K562 (cell line): ENCODE results near the gene GNGT2. TPM values are rescaled to one million over a fixed set of nuclear protein-coding genes. Genes with fewer than 3 reads are reported as not detected.

Source experiments
- ATAC-seq: fragments of 200-7000 bp; cut with Tn5 transposase; 3 replicates; pipeline ENCODE4 v1.9.1; 2020; ENCODE audit warnings: moderate library complexity
- BruUV-seq: library from RNA; stranded (reverse); fragments of 400-500 nt; replicated peaks from 2 replicates; lab custom pipeline; 2021; lab: Mats Ljungman, UMichigan
- CTCF ChIA-PET: fragments of 300-600 bp; formaldehyde crosslinking; extraction: SDS; loops from one replicate; lab custom pipeline; 2021; ENCODE audit warnings: low intra/inter-chr PET ratio; lab: Yijun Ruan, JAX
- POLR2A ChIA-PET: fragments of 300-600, 350-650 bp; sonication (Branson Sonifier 250); formaldehyde crosslinking; extraction: SDS; loops from one replicate; lab custom pipeline; 2021; ENCODE audit warnings: antibody characterized with exemption, inconsistent platforms; lab: Yijun Ruan, JAX
- DNase-seq, 4 experiments: peaks; one replicate each; pipeline versions ENCODE4 v3.0.0 to v3.0.0-alpha.2; 2011 to 2018; ENCODE audit warnings: low spot score in 3 of 4, mixed read lengths in 3 of 4; ENCODE audit errors: extremely low read depth in 1 of 4
- FAIRE-seq: peaks from 2 replicates; lab custom pipeline; 2011; peaks lifted over from hg19 to GRCh38; lab: Jason Lieb, UNC
- H2AFZ ChIP-seq: 2 replicates; pipeline ENCODE4 v1.6.0; 2011; ENCODE audit warnings: low read depth, low read length, control low read depth, inconsistent platforms
- H3K27ac ChIP-seq: fragments of 200-600 bp; 3 replicates; pipeline ENCODE4 v1.8.0; 2011; ENCODE audit warnings: low read depth, mild to moderate bottlenecking, control low read depth, inconsistent platforms, low read length, moderate library complexity, mixed read lengths; ENCODE audit errors: extremely low read depth
- H3K27me3 ChIP-seq, 2 experiments: fragments of 300-600 bp in 1 of 2; 2 replicates in 1 of 2; 3 replicates in 1 of 2; pipeline versions ENCODE4 v1.6.0 to v1.8.0; 2011; ENCODE audit warnings: inconsistent platforms in 2 of 2, low read length in 2 of 2, mild to moderate bottlenecking in 1 of 2, mixed read lengths in 1 of 2, moderate library complexity in 1 of 2; ENCODE audit not compliant: control insufficient read depth in 2 of 2, insufficient read depth in 2 of 2
- H3K36me3 ChIP-seq: fragments of 300-600 bp; 3 replicates; pipeline ENCODE4 v1.8.0; 2011; ENCODE audit warnings: mild to moderate bottlenecking, low read length, inconsistent platforms; ENCODE audit not compliant: control insufficient read depth, insufficient read depth
- H3K4me1 ChIP-seq, 2 experiments: fragments of 200-600 bp in 1 of 2; replicated peaks in 1 of 2; 2 replicates in 1 of 2; 3 replicates in 1 of 2; pipeline versions ENCODE4 v1.5.1 to v1.8.0; 2011; ENCODE audit warnings: inconsistent platforms in 2 of 2, low read length in 2 of 2, mild to moderate bottlenecking in 1 of 2, mixed read lengths in 1 of 2, moderate library complexity in 1 of 2; ENCODE audit not compliant: control insufficient read depth in 2 of 2, insufficient read depth in 2 of 2
- H3K4me2 ChIP-seq: 2 replicates; pipeline ENCODE4 v1.6.1; 2011; ENCODE audit warnings: low read length, control low read depth, inconsistent platforms, mixed read lengths; ENCODE audit not compliant: insufficient read depth
- H3K4me3 ChIP-seq: fragments of 200-600 bp; sonication (generic), shearing (Covaris generic); 2 replicates; pipeline ENCODE4 v1.5.1; 2016; ENCODE audit warnings: control low read depth, inconsistent platforms
- H3K79me2 ChIP-seq: fragments of 200-600 bp; 3 replicates; pipeline ENCODE4 v1.8.0; 2011; ENCODE audit warnings: low read length, inconsistent platforms; ENCODE audit not compliant: control insufficient read depth, insufficient read depth
- H3K9ac ChIP-seq, 2 experiments: 2 replicates each; pipeline versions ENCODE4 v1.6.0 to v1.6.1; 2011; ENCODE audit warnings: low read depth in 2 of 2, low read length in 2 of 2, control low read depth in 1 of 2, inconsistent platforms in 1 of 2, mild to moderate bottlenecking in 1 of 2, mixed read lengths in 1 of 2; ENCODE audit not compliant: insufficient read depth in 1 of 2
- H3K9me1 ChIP-seq: one replicate; pipeline ENCODE4 v1.6.0; 2011; ENCODE audit warnings: inconsistent platforms, mild to moderate bottlenecking, low read length, moderate library complexity; ENCODE audit not compliant: control insufficient read depth, insufficient read depth
- H3K9me3 ChIP-seq: replicated peaks from 2 replicates; pipeline ENCODE4 v1.5.1; 2011; ENCODE audit warnings: low read depth, low read length, inconsistent platforms; ENCODE audit not compliant: control insufficient read depth, insufficient read depth
- H4K20me1 ChIP-seq: replicated peaks from 2 replicates; pipeline ENCODE4 v1.6.1; 2011; ENCODE audit warnings: low read length, inconsistent platforms, mixed read lengths; ENCODE audit not compliant: control insufficient read depth, insufficient read depth
- BCOR ChIP-seq: fragments of 450-650 bp; IDR thresholded peaks from 2 replicates; pipeline ENCODE4 v1.6.1; 2016
- CBX8 ChIP-seq: fragments of 200-600 bp; sonication (generic); IDR thresholded peaks from 2 replicates; pipeline ENCODE4 v1.6.1; 2012; ENCODE audit warnings: borderline replicate concordance, mixed run types, low read depth, mild to moderate bottlenecking, moderate library complexity, mixed read lengths, low read length, control low read depth, inconsistent platforms; ENCODE audit not compliant: poor library complexity, severe bottlenecking; ENCODE audit errors: extremely low read depth
- CREB1 ChIP-seq, 2 experiments: sonication (generic) in 1 of 2; formaldehyde crosslinking in 1 of 2; IDR thresholded peaks; 2 replicates each; pipeline versions ENCODE4 v1.6.1 to v1.8.0; 2012 to 2022; ENCODE audit warnings: inconsistent platforms in 1 of 2, mild to moderate bottlenecking in 1 of 2, missing genetic modification reagents in 1 of 2, moderate library complexity in 1 of 2
- ESRRA ChIP-seq: fragments of 450-650 bp; IDR thresholded peaks from 2 replicates; pipeline ENCODE4 v1.6.1; 2014; ENCODE audit warnings: low read depth, mild to moderate bottlenecking, moderate library complexity, borderline replicate concordance
- FIP1L1 ChIP-seq: fragments of 200-400 bp; formaldehyde crosslinking; IDR thresholded peaks from 2 replicates; pipeline ENCODE4 v1.6.1; 2018; ENCODE audit warnings: mild to moderate bottlenecking, low read depth, low read length; ENCODE audit not compliant: poor library complexity, severe bottlenecking
- KAT2B ChIP-seq: IDR thresholded peaks from one replicate; pipeline ENCODE4 v1.6.1; 2012; ENCODE audit warnings: low read depth, mild to moderate bottlenecking, control low read depth, inconsistent platforms, low read length, moderate library complexity
- MCM5 ChIP-seq: fragments of 450-650 bp; IDR thresholded peaks from 2 replicates; pipeline ENCODE4 v1.6.1; 2016; ENCODE audit warnings: low read depth
- MYNN ChIP-seq, 2 experiments: sonication (generic); formaldehyde crosslinking in 1 of 2; IDR thresholded peaks; 2 replicates each; pipeline versions ENCODE4 v1.5.0 to v1.6.1; 2016 to 2020; ENCODE audit warnings: antibody characterized with exemption in 1 of 2, missing genetic modification reagents in 1 of 2
- SIN3B ChIP-seq: fragments of 450-650 bp; IDR thresholded peaks from 2 replicates; pipeline ENCODE4 v1.6.1; 2017; ENCODE audit warnings: low read depth, mild to moderate bottlenecking, moderate library complexity
- ZNF316 ChIP-seq: fragments of 450-650 bp; IDR thresholded peaks from 2 replicates; pipeline ENCODE4 v1.6.1; 2016
- WGBS: fragments of 100-300 bp; shearing (Covaris generic); methylation state at CpG from one replicate; pipeline ENCODE4 v1.1.6; 2016; ENCODE audit warnings: low coverage, mixed read lengths; ENCODE audit not compliant: insufficient coverage; ENCODE audit errors: missing lambda C conversion rate; 5-methylcytosine and 5-hydroxymethylcytosine counted together
- in situ Hi-C: fragments of 300-500 bp; cut with MboI; formaldehyde crosslinking; loops from 4 replicates; pipeline ENCODE4 v1.15.0; 2018; ENCODE audit warnings: inconsistent platforms, mixed read lengths
- intact Hi-C: fragments of 100-400 bp; cut with micrococcal nuclease; formaldehyde crosslinking; loops from 2 replicates; pipeline ENCODE4 v1.14.2; 2022
- polyA plus RNA-seq, 8 experiments: library from polyadenylated mRNA; depleted of rRNA in 4 of 8; stranded (reverse) in 5 of 8; unstranded in 3 of 8; fragments of >200 nt; fragmentation: Nextera tagmentation in 2 of 8; fragmentation: Illumina TruSeq in 1 of 8; extraction: Ambion mirVana in 2 of 8; extraction: Trizol in 1 of 8; gene quantifications; 2 replicates each; pipeline versions ENCODE4 v1.2.1 to v1.2.3, GENCODE V29; 2011 to 2014; ENCODE audit warnings: inconsistent platforms in 1 of 8, missing spikeins in 1 of 8
- total RNA-seq, 7 experiments: library from RNA; depleted of rRNA in 6 of 7; stranded (reverse); fragments of >200 nt in 6 of 7; fragmentation: Illumina TruSeq in 2 of 7; extraction: Trizol in 2 of 7; gene quantifications; 2 replicates each; pipeline versions ENCODE4 v1.2.1 to v1.2.3, GENCODE V29; 2011 to 2021; ENCODE audit warnings: low replicate concordance in 1 of 7
- TF ChIP-seq, protein P1 (sequence below): fragments of 450-650 bp; formaldehyde crosslinking; IDR thresholded peaks from 2 replicates; pipeline ENCODE4 v1.4.0; 2020; ENCODE audit warnings: mild to moderate bottlenecking, moderate library complexity

The GNGT2 gene
- total and polyA plus RNA-seq, 9 of the 15 experiments (the other 6 are each of a cell fraction or from before 2014, with no cell fraction given) = not detected

- CTCF ChIA-PET = interaction anchor here (0.6 kb wide), 1 partner anchor 1095 kb away, joined by 3 read pairs; no protein-coding TSS in a partner anchor
- Histone ChIP-seq H3K9me3 (no peaks in the 10 kb centered on the region), H3K79me2 (no peaks in the 10 kb centered on the region), H3K4me2 (no peak overlapping the region), H3K4me1 (peaks cover 11 to 15% of the 10 kb centered on the region in 2 experiments; a peak in 4 of 5 replicates), H3K36me3 (no peaks in the 10 kb centered on the region), H3K9ac (no peak overlapping the region; a peak in 1 of 4 replicates), H3K27ac (no peak overlapping the region), H3K9me1 (no peaks in the 10 kb centered on the region), H4K20me1 (no peaks in the 10 kb centered on the region), H3K27me3 (no peaks in the 10 kb centered on the region), H2AFZ (peak overlapping the region; percentile 20; the same call in 1 of the 2 replicates), H3K4me3 (no peak overlapping the region)
- FAIRE-seq (no peak), ATAC-seq (no peak), DNase-seq (no peak)
- in situ Hi-C loops (no loop called here), intact Hi-C loops (no loop called here)
- WGBS = 83% methylated on average over 1 of the region's 1 CpG
- BruUV-seq = no TSS peak
- POLR2A ChIA-PET = interaction anchor here (0.6 to 1.8 kb wide), 3 partner anchors 13 to 221 kb away, joined by 3 to 6 read pairs (median 4); no protein-coding TSS in a partner anchor
- TF ChIP-seq, protein P1, sequence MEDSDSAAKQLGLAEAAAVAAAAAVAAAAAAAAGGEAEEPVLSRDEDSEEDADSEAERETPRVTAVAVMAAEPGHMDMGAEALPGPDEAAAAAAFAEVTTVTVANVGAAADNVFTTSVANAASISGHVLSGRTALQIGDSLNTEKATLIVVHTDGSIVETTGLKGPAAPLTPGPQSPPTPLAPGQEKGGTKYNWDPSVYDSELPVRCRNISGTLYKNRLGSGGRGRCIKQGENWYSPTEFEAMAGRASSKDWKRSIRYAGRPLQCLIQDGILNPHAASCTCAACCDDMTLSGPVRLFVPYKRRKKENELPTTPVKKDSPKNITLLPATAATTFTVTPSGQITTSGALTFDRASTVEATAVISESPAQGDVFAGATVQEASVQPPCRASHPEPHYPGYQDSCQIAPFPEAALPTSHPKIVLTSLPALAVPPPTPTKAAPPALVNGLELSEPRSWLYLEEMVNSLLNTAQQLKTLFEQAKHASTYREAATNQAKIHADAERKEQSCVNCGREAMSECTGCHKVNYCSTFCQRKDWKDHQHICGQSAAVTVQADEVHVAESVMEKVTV (CRISPR knock-in tag) = no peak
- TF ChIP-seq MYNN (IDR thresholded peaks at IDR 0.05) = peak; percentile 61; the same call in 1 of the 2 replicates
- TF ChIP-seq MYNN (CRISPR knock-in tag; IDR thresholded peaks at IDR 0.05) = no peak
Measured at GRCh38 chr17:49239963-49240362, 29.6 kb upstream of the GNGT2 start.

- POLR2A ChIA-PET = interaction anchor here (0.9 kb wide), 1 partner anchor 12 kb away, joined by 3 read pairs; no protein-coding TSS in a partner anchor
Measured at GRCh38 chr17:49235896-49236295, 25.5 kb upstream of the GNGT2 start.

More at GRCh38 chr17:49235896-49236295, 25.5 kb upstream of the GNGT2 start:
- intact Hi-C loops = no loop called here
- H3K9ac ChIP-seq = peak overlapping the region in 1 of 2 experiments; percentile 48; a peak in 2 of 4 replicates
- FAIRE-seq (no peak), DNase-seq (no peak), ATAC-seq (no peak)
- H2AFZ ChIP-seq = no peak overlapping the region
- CTCF ChIA-PET = no interaction called here
- H3K36me3 ChIP-seq = no peaks in the 10 kb centered on the region
- 20% methylated on average over 4 of the region's 4 CpGs for WGBS
- no peak overlapping the region for H3K4me2 ChIP-seq
- H3K27ac ChIP-seq = no peak overlapping the region
- no peaks in the 10 kb centered on the region for H3K9me1 ChIP-seq
- no peaks in the 10 kb centered on the region for H4K20me1 ChIP-seq
- H3K4me1 ChIP-seq = peaks cover 4 to 10% of the 10 kb centered on the region in 2 experiments; a peak in 3 of 5 replicates
- H3K4me3 ChIP-seq = no peak overlapping the region
- in situ Hi-C loops = no loop called here
- H3K27me3 ChIP-seq = peaks cover 0 to 6% of the 10 kb centered on the region in 2 experiments; a peak in 1 of 5 replicates
- no TSS peak for BruUV-seq
- no peaks in the 10 kb centered on the region for H3K9me3 ChIP-seq
- TF ChIP-seq CREB1 (IDR thresholded peaks at IDR 0.05) = no peak
- no peak for TF ChIP-seq CREB1 (CRISPR knock-in tag; IDR thresholded peaks at IDR 0.05)
- 0 out of 2 replicates have a peak, but pooled peaks have one; percentile 29 for TF ChIP-seq BCOR
- TF ChIP-seq MCM5 = no peak
- no peak for TF ChIP-seq KAT2B
- no peak for TF ChIP-seq FIP1L1
- 0 out of 2 replicates have a peak, but pooled peaks have one; percentile 25 for TF ChIP-seq ESRRA
- no peak for TF ChIP-seq SIN3B
- no peak for TF ChIP-seq CBX8
- TF ChIP-seq ZNF316 = peak; percentile 47; the same call in 1 of the 2 replicates
- TF ChIP-seq, all 486 proteins: peak for 3
- no peaks in the 10 kb centered on the region for H3K79me2 ChIP-seq
